GM12878 (cell line): Measurements from ENCODE around the gene HSF2BP. TPM values are rescaled to one million over a fixed set of nuclear protein-coding genes. Genes with fewer than 3 reads are reported as not detected.

ENCODE experiments used
- ATAC-seq: fragments of 200-7000 bp; cut with Tn5 transposase; 3 replicates; pipeline ENCODE4 v1.9.1; 2020; ENCODE audit warnings: mild to moderate bottlenecking, moderate library complexity
- BruUV-seq: library from RNA; stranded (reverse); fragments of 400-500 nt; replicated peaks from 2 replicates; lab custom pipeline; 2021; lab: Mats Ljungman, UMichigan
- CTCF ChIA-PET: fragments of 300-600 bp; sonication (Branson Sonifier 250); formaldehyde crosslinking; extraction: SDS; loops from one replicate; lab custom pipeline; 2021; ENCODE audit warnings: inconsistent platforms; lab: Yijun Ruan, JAX
- POLR2A ChIA-PET: fragments of 350-600 bp; formaldehyde crosslinking; extraction: SDS; loops from one replicate; lab custom pipeline; 2021; ENCODE audit warnings: inconsistent platforms; lab: Charles Lee
- RAD21 ChIA-PET: fragments of 300-600 bp; sonication (Branson Sonifier 250); formaldehyde crosslinking; loops from one replicate; lab custom pipeline; 2023; ENCODE audit warnings: antibody characterized with exemption; ENCODE audit not compliant: unreplicated experiment; lab: Charles Lee
- SMC1A ChIA-PET: fragments of 300-600 bp; sonication (Branson Sonifier 250); formaldehyde crosslinking; loops from one replicate; lab custom pipeline; 2023; ENCODE audit not compliant: unreplicated experiment, uncharacterized antibody; lab: Charles Lee
- DNase-seq: peaks from one replicate; pipeline ENCODE4 v3.0.0-alpha.2; 2011; ENCODE audit warnings: low read depth, low spot score
- FAIRE-seq: peaks from 3 replicates; lab custom pipeline; 2011; peaks lifted over from hg19 to GRCh38; lab: Jason Lieb, UNC
- H2AFZ ChIP-seq: 2 replicates; pipeline ENCODE4 v1.6.0; 2011; ENCODE audit warnings: low read depth, low read length, control low read depth; ENCODE audit not compliant: control insufficient read depth
- H3K27ac ChIP-seq: 2 replicates; pipeline ENCODE4 v1.5.1; 2011; ENCODE audit warnings: control low read depth; ENCODE audit not compliant: control insufficient read depth, insufficient read depth
- H3K27me3 ChIP-seq, 2 experiments: replicated peaks in 1 of 2; 2 replicates each; pipeline versions ENCODE4 v1.6.0 to v1.6.1; 2011; ENCODE audit warnings: low read length in 1 of 2; ENCODE audit not compliant: control insufficient read depth in 2 of 2, insufficient read depth in 2 of 2
- H3K36me3 ChIP-seq, 2 experiments: 2 replicates each; pipeline ENCODE4 v1.5.1; 2011; ENCODE audit warnings: low read length in 1 of 2; ENCODE audit not compliant: control insufficient read depth in 2 of 2, insufficient read depth in 2 of 2
- H3K4me1 ChIP-seq: 2 replicates; pipeline ENCODE4 v1.6.1; 2011; ENCODE audit warnings: mild to moderate bottlenecking, low read length, moderate library complexity, mixed read lengths; ENCODE audit not compliant: control insufficient read depth, insufficient read depth
- H3K4me2 ChIP-seq: 2 replicates; pipeline ENCODE4 v1.6.0; 2011; ENCODE audit warnings: control low read depth; ENCODE audit not compliant: control insufficient read depth, insufficient read depth
- H3K4me3 ChIP-seq: fragments of 200-600 bp; sonication (generic); 2 replicates; pipeline ENCODE4 v1.5.1; 2016
- H3K79me2 ChIP-seq: 2 replicates; pipeline ENCODE4 v1.6.0; 2011; ENCODE audit warnings: low read length; ENCODE audit not compliant: control insufficient read depth, insufficient read depth
- H3K9ac ChIP-seq: 2 replicates; pipeline ENCODE4 v1.8.0; 2011; ENCODE audit warnings: low read length, control low read depth, mixed read lengths; ENCODE audit not compliant: control insufficient read depth, insufficient read depth
- H3K9me3 ChIP-seq: replicated peaks from 3 replicates; pipeline ENCODE4 v1.5.1; 2011; ENCODE audit warnings: mild to moderate bottlenecking, low read length; ENCODE audit not compliant: control insufficient read depth, insufficient read depth
- H4K20me1 ChIP-seq: 2 replicates; pipeline ENCODE4 v1.6.0; 2011; ENCODE audit not compliant: control insufficient read depth, insufficient read depth
- BRCA1 ChIP-seq: IDR thresholded peaks from 2 replicates; pipeline ENCODE4 v1.6.1; 2011; ENCODE audit warnings: low read depth, low read length, improper control_type of control experiment
- CUX1 ChIP-seq: IDR thresholded peaks from 2 replicates; pipeline ENCODE4 v1.6.1; 2012; ENCODE audit warnings: improper control_type of control experiment, low read depth, low read length; ENCODE audit not compliant: insufficient replicate concordance
- IRF3 ChIP-seq: fragments of 450-650 bp; IDR thresholded peaks from 2 replicates; pipeline ENCODE4 v1.6.1; 2014; ENCODE audit warnings: mild to moderate bottlenecking
- MTA2 ChIP-seq: fragments of 450-650 bp; IDR thresholded peaks from 2 replicates; pipeline ENCODE4 v1.6.1; 2016; ENCODE audit warnings: low read depth, mild to moderate bottlenecking, moderate library complexity
- SREBF2 ChIP-seq: IDR thresholded peaks from 2 replicates; pipeline ENCODE4 v1.6.1; 2012; ENCODE audit warnings: mild to moderate bottlenecking, low read length
- TCF12 ChIP-seq: IDR thresholded peaks from 2 replicates; pipeline ENCODE4 v1.6.1; 2011; ENCODE audit warnings: low read depth, mild to moderate bottlenecking, low read length
- WRNIP1 ChIP-seq: IDR thresholded peaks from 2 replicates; pipeline ENCODE4 v1.6.1; 2011; ENCODE audit warnings: low read depth, low read length, improper control_type of control experiment, borderline replicate concordance
- YY1 ChIP-seq: IDR thresholded peaks from 2 replicates; pipeline ENCODE4 v1.6.1; 2011; ENCODE audit warnings: low read depth, mild to moderate bottlenecking, low read length
- ZBED1 ChIP-seq: IDR thresholded peaks from 2 replicates; pipeline ENCODE4 v1.6.1; 2016; ENCODE audit warnings: borderline replicate concordance
- ZBTB4 ChIP-seq: fragments of 450-650 bp; formaldehyde crosslinking; IDR thresholded peaks from 2 replicates; pipeline ENCODE4 v1.4.0; 2022; ENCODE audit warnings: mild to moderate bottlenecking, moderate library complexity
- ZNF207 ChIP-seq: fragments of 450-650 bp; IDR thresholded peaks from 2 replicates; pipeline ENCODE4 v1.6.1; 2014; ENCODE audit warnings: antibody characterized with exemption, mild to moderate bottlenecking, borderline replicate concordance
- ZNF384 ChIP-seq: IDR thresholded peaks from 2 replicates; pipeline ENCODE4 v1.6.1; 2012; ENCODE audit warnings: low read depth, mild to moderate bottlenecking, low read length, improper control_type of control experiment, borderline replicate concordance
- WGBS: methylation state at CpG from one replicate; pipeline ENCODE4 v1.1.6; 2016; ENCODE audit warnings: low lambda C conversion rate; ENCODE audit not compliant: insufficient replicate concordance, insufficient coverage; ENCODE audit errors: missing lambda C conversion rate; 5-methylcytosine and 5-hydroxymethylcytosine counted together
- in situ Hi-C: fragments of 300-500 bp; cut with MboI; formaldehyde crosslinking; loops from 9 replicates; pipeline ENCODE4 v1.14.3; 2018; ENCODE audit warnings: mixed read lengths
- intact Hi-C: fragments of 100-400 bp; cut with micrococcal nuclease; formaldehyde crosslinking; loops from one replicate; pipeline ENCODE4 v1.14.2; 2022; ENCODE audit not compliant: unreplicated experiment
- polyA plus RNA-seq, 11 experiments: library from polyadenylated mRNA; depleted of rRNA in 4 of 11; unstranded in 6 of 11; stranded (reverse) in 5 of 11; fragments of >200 nt; fragmentation: Nextera tagmentation in 4 of 11; fragmentation: Illumina TruSeq in 1 of 11; extraction: Ambion mirVana in 4 of 11; extraction: Trizol in 1 of 11; gene quantifications; 1 replicate in 1 of 11; 2 replicates in 10 of 11; pipeline versions ENCODE4 v1.2.1 to v1.2.3, GENCODE V29; 2011 to 2016; ENCODE audit warnings: inconsistent platforms in 2 of 11, missing spikeins in 2 of 11, low read depth in 1 of 11
- total RNA-seq, 4 experiments: library from RNA; depleted of rRNA in 3 of 4; stranded (reverse); fragments of >200 nt in 3 of 4; fragmentation: Illumina TruSeq in 1 of 4; extraction: Trizol in 1 of 4; gene quantifications; 2 replicates each; pipeline versions ENCODE4 v1.2.1 to v1.2.3, GENCODE V29; 2013 to 2021

Gene HSF2BP
- total and polyA plus RNA-seq, 10 of the 15 experiments (the other 5 are each of a cell fraction or from before 2014, with no cell fraction given): 0.07 to 0.81 (median 0.35) TPM

DNA sequence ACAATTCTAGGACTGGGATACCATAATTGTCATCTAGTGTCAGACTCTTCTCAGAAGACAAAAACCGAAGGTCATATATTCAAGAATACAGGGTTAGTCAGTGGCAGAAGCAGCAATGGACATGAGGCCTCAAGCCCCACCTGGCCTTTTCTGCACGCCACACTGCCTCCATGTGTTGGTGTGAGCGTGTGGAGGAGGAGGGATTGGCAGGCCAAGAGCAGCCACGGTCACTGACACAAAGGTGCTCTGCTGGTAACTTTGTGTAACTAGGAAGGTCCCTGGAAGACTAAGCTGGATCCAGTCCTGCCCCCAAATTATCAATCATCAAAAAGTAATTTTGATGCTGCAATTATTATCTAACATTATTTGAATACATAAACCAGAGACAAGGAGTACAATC, 34.9 kb downstream of the HSF2BP start:
- RAD21 ChIA-PET: no interaction called here
- Histone ChIP-seq H3K4me2 (no peak overlapping the region), H3K4me3 (no peak overlapping the region), H3K27ac (no peak overlapping the region), H2AFZ (no peak overlapping the region), H3K4me1 (no peaks in the 10 kb centered on the region), H3K27me3 (peaks cover 0 to 2% of the 10 kb centered on the region in 2 experiments; a peak in 2 of 4 replicates), H3K9ac (no peak overlapping the region), H3K9me3 (peaks cover 8% of the 10 kb centered on the region; the same call in 2 of the 3 replicates), H4K20me1 (no peaks in the 10 kb centered on the region), H3K36me3 (no peaks in the 10 kb centered on the region), H3K79me2 (no peaks in the 10 kb centered on the region)
- no TSS peak for BruUV-seq
- in situ Hi-C loops: no loop called here
- intact Hi-C loops: no loop called here
- no peak for FAIRE-seq
- CTCF ChIA-PET: interaction anchor here (1.4 to 1.6 kb wide), 2 partner anchors 13 to 21 kb away, joined by 3 to 5 read pairs; no protein-coding TSS in a partner anchor
- 10% methylated on average over 4 of the region's 4 CpGs for WGBS
- no peak for ATAC-seq
- SMC1A ChIA-PET: no interaction called here
- POLR2A ChIA-PET: no interaction called here
- no peak for DNase-seq
- no peak for TF ChIP-seq SREBF2
- no peak for TF ChIP-seq CUX1
- TF ChIP-seq MTA2: no peak
- TF ChIP-seq WRNIP1: no peak
- no peak for TF ChIP-seq IRF3
- no peak for TF ChIP-seq TCF12
- TF ChIP-seq YY1: no peak
- TF ChIP-seq ZNF384: no peak
- no peak for TF ChIP-seq ZBTB4 (CRISPR knock-in tag)
- TF ChIP-seq BRCA1: no peak
- TF ChIP-seq ZBED1: no peak
- TF ChIP-seq ZNF207: no peak
